Measurements from ENCODE around the gene HEXIM2. TPM values are rescaled to one million over a fixed set of nuclear protein-coding genes. Genes with fewer than 3 reads are reported as not detected.

The HEXIM2 gene
- total RNA-seq: 1 to 10 TPM; 7.8 to 8.8 TPM

GRCh38 chr17:45161288-45162024 lies at the start of gene HEXIM2:
HEXIM2 (plus strand) TSS chr17:45161875; CDS start chr17:45162794, 919 bp downstream.
- peak; percentile 99 for DNase-seq
- Mint-ChIP-seq H3K27me3 (ENCODE audit: low read depth) (no peaks in the 10 kb centered on the region), H3K9me3 (ENCODE audit: insufficient read depth) (no peaks in the 10 kb centered on the region), H3K36me3 (ENCODE audit: low read depth) (peaks cover 23% of the 10 kb centered on the region), H3K4me1 (ENCODE audit: low read depth) (peaks cover 42% of the 10 kb centered on the region), H3K27ac (peak within 1 kb of the TSS; percentile 98), H3K4me3 (peak within 1 kb of the TSS; percentile 99)
- ChIA-PET CTCF (interaction anchor here (1.2 to 8.8 kb wide), 8 partner anchors 11 to 112 kb away, joined by 3 to 225 read pairs (median 9); partner anchors contain the start of genes ACBD4, HEXIM1 and PLCD3), POLR2A (interaction anchor here (0.6 to 6.5 kb wide), 18 partner anchors 10 to 424 kb away, joined by 3 to 280 read pairs (median 4); partner anchors contain the start of genes ACBD4, FMNL1, HEXIM1 and NMT1)
- ATAC-seq: peak; percentile 98

- Mint-ChIP-seq H3K27me3 (ENCODE audit: low read depth) (no peaks in the 10 kb centered on the region), H3K9me3 (ENCODE audit: insufficient read depth) (no peaks in the 10 kb centered on the region), H3K4me1 (ENCODE audit: low read depth) (no peaks in the 10 kb centered on the region), H3K27ac (no peak overlapping the region), H3K36me3 (ENCODE audit: low read depth) (peaks cover 3% of the 10 kb centered on the region), H3K4me3 (no peak overlapping the region)
- ChIA-PET POLR2A (interaction anchor here (1.2 kb wide), 1 partner anchor 10 kb away, joined by 3 read pairs; no protein-coding TSS in a partner anchor), CTCF (no interaction called here)
- DNase-seq: no peak
- ATAC-seq: no peak
Observed at GRCh38 chr17:45112559-45113423, 48.9 kb upstream of the HEXIM2 start.

- H3K27ac Mint-ChIP-seq: no peak overlapping the region
- POLR2A ChIA-PET: no interaction called here
- no peak for DNase-seq
- ATAC-seq: no peak
- H3K36me3 Mint-ChIP-seq (ENCODE audit: low read depth): peaks cover 2% of the 10 kb centered on the region
- CTCF ChIA-PET: no interaction called here
- no peaks in the 10 kb centered on the region for H3K27me3 Mint-ChIP-seq (ENCODE audit: low read depth)
- no peaks in the 10 kb centered on the region for H3K9me3 Mint-ChIP-seq (ENCODE audit: insufficient read depth)
- H3K4me1 Mint-ChIP-seq (ENCODE audit: low read depth): no peaks in the 10 kb centered on the region
- H3K4me3 Mint-ChIP-seq: no peak overlapping the region
Observed at GRCh38 chr17:45113424-45113754, 48.3 kb upstream of the HEXIM2 start.

GRCh38 chr17:45114117-45114932 lies 47.4 kb upstream of the HEXIM2 start:
- no peaks in the 10 kb centered on the region for H3K9me3 Mint-ChIP-seq (ENCODE audit: insufficient read depth)
- no peaks in the 10 kb centered on the region for H3K27me3 Mint-ChIP-seq (ENCODE audit: low read depth)
- no peak overlapping the region for H3K4me3 Mint-ChIP-seq
- H3K36me3 Mint-ChIP-seq (ENCODE audit: low read depth): peaks cover 2% of the 10 kb centered on the region
- H3K27ac Mint-ChIP-seq: no peak overlapping the region
- POLR2A ChIA-PET: no interaction called here
- H3K4me1 Mint-ChIP-seq (ENCODE audit: low read depth): no peaks in the 10 kb centered on the region
- CTCF ChIA-PET: interaction anchor here (0.9 to 1.8 kb wide), 2 partner anchors 15 to 21 kb away, joined by 3 to 5 read pairs; partner anchors contain the start of gene ACBD4
- no peak for ATAC-seq
- DNase-seq: no peak

GRCh38 chr17:45115015-45115625 lies 46.6 kb upstream of the HEXIM2 start:
- no peaks in the 10 kb centered on the region for H3K36me3 Mint-ChIP-seq (ENCODE audit: low read depth)
- DNase-seq (no peak), ATAC-seq (no peak)
- H3K4me3 Mint-ChIP-seq: no peak overlapping the region
- H3K9me3 Mint-ChIP-seq (ENCODE audit: insufficient read depth): no peaks in the 10 kb centered on the region
- H3K4me1 Mint-ChIP-seq (ENCODE audit: low read depth): no peaks in the 10 kb centered on the region
- H3K27me3 Mint-ChIP-seq (ENCODE audit: low read depth): peaks cover under 1% of the 10 kb centered on the region
- H3K27ac Mint-ChIP-seq: no peak overlapping the region
- ChIA-PET POLR2A (no interaction called here), CTCF (interaction anchor here (1.8 to 1.9 kb wide), 2 partner anchors 15 to 20 kb away, joined by 5 to 6 read pairs; partner anchors contain the start of gene ACBD4)

GRCh38 chr17:45115871-45116270 lies 45.8 kb upstream of the HEXIM2 start:
- Mint-ChIP-seq H3K36me3 (ENCODE audit: low read depth) (no peaks in the 10 kb centered on the region), H3K27ac (no peak overlapping the region), H3K4me1 (ENCODE audit: low read depth) (no peaks in the 10 kb centered on the region), H3K27me3 (ENCODE audit: low read depth) (peaks cover 3% of the 10 kb centered on the region), H3K9me3 (ENCODE audit: insufficient read depth) (no peaks in the 10 kb centered on the region), H3K4me3 (no peak overlapping the region)
- ChIA-PET POLR2A (no interaction called here), CTCF (interaction anchor here (1.8 to 1.9 kb wide), 2 partner anchors 16 to 19 kb away, joined by 5 to 6 read pairs; partner anchors contain the start of gene ACBD4)
- ATAC-seq: no peak
- DNase-seq: no peak

- ChIA-PET POLR2A (no interaction called here), CTCF (interaction anchor here (1.9 kb wide), 1 partner anchor 19 kb away, joined by 6 read pairs; the partner anchor contains the start of gene ACBD4)
- DNase-seq: no peak
- Mint-ChIP-seq H3K36me3 (ENCODE audit: low read depth) (no peaks in the 10 kb centered on the region), H3K9me3 (ENCODE audit: insufficient read depth) (no peaks in the 10 kb centered on the region), H3K27ac (no peak overlapping the region), H3K4me1 (ENCODE audit: low read depth) (no peaks in the 10 kb centered on the region), H3K4me3 (no peak overlapping the region), H3K27me3 (ENCODE audit: low read depth) (peaks cover 6% of the 10 kb centered on the region)
- no peak for ATAC-seq
Observed at GRCh38 chr17:45116434-45117016, 45.1 kb upstream of the HEXIM2 start.

GRCh38 chr17:45117334-45117733 lies 44.3 kb upstream of the HEXIM2 start:
- no peak for DNase-seq
- ChIA-PET CTCF (interaction anchor here (0.9 to 3.6 kb wide), 4 partner anchors 9 to 18 kb away, joined by 3 to 23 read pairs (median 12); partner anchors contain the start of gene ACBD4), POLR2A (no interaction called here)
- H3K4me1 Mint-ChIP-seq (ENCODE audit: low read depth): no peaks in the 10 kb centered on the region
- peaks cover 10% of the 10 kb centered on the region for H3K27me3 Mint-ChIP-seq (ENCODE audit: low read depth)
- H3K36me3 Mint-ChIP-seq (ENCODE audit: low read depth): no peaks in the 10 kb centered on the region
- no peak for ATAC-seq
- H3K9me3 Mint-ChIP-seq (ENCODE audit: insufficient read depth): no peaks in the 10 kb centered on the region
- H3K4me3 Mint-ChIP-seq: no peak overlapping the region
- no peak overlapping the region for H3K27ac Mint-ChIP-seq

- H3K4me1 Mint-ChIP-seq (ENCODE audit: low read depth): no peaks in the 10 kb centered on the region
- H3K27me3 Mint-ChIP-seq (ENCODE audit: low read depth): peaks cover 12% of the 10 kb centered on the region
- H3K27ac Mint-ChIP-seq: no peak overlapping the region
- DNase-seq: no peak
- ATAC-seq: no peak
- ChIA-PET CTCF (interaction anchor here (0.9 to 3.6 kb wide), 5 partner anchors 10 to 22 kb away, joined by 3 to 23 read pairs (median 7); partner anchors contain the start of gene ACBD4), POLR2A (interaction anchor here (0.5 to 0.9 kb wide), 2 partner anchors 12 to 46 kb away, joined by 3 to 4 read pairs; no protein-coding TSS in a partner anchor)
- no peak overlapping the region for H3K4me3 Mint-ChIP-seq
- H3K36me3 Mint-ChIP-seq (ENCODE audit: low read depth): no peaks in the 10 kb centered on the region
- H3K9me3 Mint-ChIP-seq (ENCODE audit: insufficient read depth): no peaks in the 10 kb centered on the region
Observed at GRCh38 chr17:45117848-45118646, 43.6 kb upstream of the HEXIM2 start.

- Mint-ChIP-seq H3K27ac (no peak overlapping the region), H3K9me3 (ENCODE audit: insufficient read depth) (no peaks in the 10 kb centered on the region), H3K4me3 (no peak overlapping the region), H3K36me3 (ENCODE audit: low read depth) (no peaks in the 10 kb centered on the region), H3K4me1 (ENCODE audit: low read depth) (no peaks in the 10 kb centered on the region), H3K27me3 (ENCODE audit: low read depth) (peaks cover 12% of the 10 kb centered on the region)
- ChIA-PET POLR2A (interaction anchor here (0.5 to 0.9 kb wide), 2 partner anchors 13 to 46 kb away, joined by 3 to 4 read pairs; no protein-coding TSS in a partner anchor), CTCF (interaction anchor here (0.8 to 3.6 kb wide), 5 partner anchors 10 to 22 kb away, joined by 3 to 23 read pairs (median 7); partner anchors contain the start of gene ACBD4)
- ATAC-seq: no peak
- no peak for DNase-seq
Observed at GRCh38 chr17:45118691-45119090, 43.0 kb upstream of the HEXIM2 start.
